ENCODE results near the gene PHF12. TPM values are rescaled to one million over a fixed set of nuclear protein-coding genes. Genes with fewer than 3 reads are reported as not detected.

PHF12 gene
- total RNA-seq, 3 donors from 2014 or later (not counting 1 experiment from before 2014, with no cell fraction given), result 163 to 177 (median 171) TPM

DNA sequence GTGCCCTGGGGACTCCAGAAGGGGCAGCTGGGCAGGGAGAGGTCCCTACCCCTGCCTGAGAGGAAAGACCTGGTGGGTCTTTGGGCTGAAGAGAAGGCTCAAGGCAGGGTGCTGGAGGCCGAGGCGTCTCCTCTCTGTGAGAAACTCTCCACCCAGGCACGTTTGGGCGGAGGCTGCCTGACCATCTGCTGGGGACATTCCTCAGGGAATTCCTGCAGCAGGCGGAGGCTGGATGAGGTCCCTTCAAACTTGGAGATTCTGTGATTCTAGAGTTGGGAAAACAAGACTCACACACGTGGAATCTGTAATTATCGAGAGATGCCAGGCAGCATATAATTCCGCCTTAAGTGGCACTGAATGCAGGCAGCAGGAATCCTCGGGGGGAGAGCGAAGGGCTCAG lies 21.1 kb upstream of the PHF12 start:
- H3K4me1 Mint-ChIP-seq, result peaks cover 0 to under 1% of the 10 kb centered on the region in 2 donors
- H3K36me3 ChIP-seq (ENCODE audit: control insufficient read depth, insufficient read depth, low read length), result no peaks in the 10 kb centered on the region
- ATAC-seq (no peak), DNase-seq (no peak)
- no peak overlapping the region for H3K27ac Mint-ChIP-seq
- H3K27me3 ChIP-seq (ENCODE audit: control insufficient read depth, insufficient read depth, low read length), result no peaks in the 10 kb centered on the region
- no peaks in the 10 kb centered on the region for H3K36me3 Mint-ChIP-seq
- H3K4me3 ChIP-seq (ENCODE audit: low read length), result no peak overlapping the region
- H3K4me3 Mint-ChIP-seq, result no peak overlapping the region
- peaks cover 0 to 3% of the 10 kb centered on the region in 2 donors for H3K27me3 Mint-ChIP-seq (ENCODE audit: low read depth in 2 of 2)
- peaks cover 6% of the 10 kb centered on the region for H3K4me1 ChIP-seq (ENCODE audit: control insufficient read depth, insufficient read depth, low read length)
- TF ChIP-seq, protein P1, sequence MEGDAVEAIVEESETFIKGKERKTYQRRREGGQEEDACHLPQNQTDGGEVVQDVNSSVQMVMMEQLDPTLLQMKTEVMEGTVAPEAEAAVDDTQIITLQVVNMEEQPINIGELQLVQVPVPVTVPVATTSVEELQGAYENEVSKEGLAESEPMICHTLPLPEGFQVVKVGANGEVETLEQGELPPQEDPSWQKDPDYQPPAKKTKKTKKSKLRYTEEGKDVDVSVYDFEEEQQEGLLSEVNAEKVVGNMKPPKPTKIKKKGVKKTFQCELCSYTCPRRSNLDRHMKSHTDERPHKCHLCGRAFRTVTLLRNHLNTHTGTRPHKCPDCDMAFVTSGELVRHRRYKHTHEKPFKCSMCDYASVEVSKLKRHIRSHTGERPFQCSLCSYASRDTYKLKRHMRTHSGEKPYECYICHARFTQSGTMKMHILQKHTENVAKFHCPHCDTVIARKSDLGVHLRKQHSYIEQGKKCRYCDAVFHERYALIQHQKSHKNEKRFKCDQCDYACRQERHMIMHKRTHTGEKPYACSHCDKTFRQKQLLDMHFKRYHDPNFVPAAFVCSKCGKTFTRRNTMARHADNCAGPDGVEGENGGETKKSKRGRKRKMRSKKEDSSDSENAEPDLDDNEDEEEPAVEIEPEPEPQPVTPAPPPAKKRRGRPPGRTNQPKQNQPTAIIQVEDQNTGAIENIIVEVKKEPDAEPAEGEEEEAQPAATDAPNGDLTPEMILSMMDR (IDR thresholded peaks at IDR 0.05), result no peak
- H3K9me3 Mint-ChIP-seq, result no peaks in the 10 kb centered on the region
- H3K9me3 ChIP-seq (ENCODE audit: control insufficient read depth, insufficient read depth, low read length), result no peaks in the 10 kb centered on the region
- H3K27ac ChIP-seq (ENCODE audit: low read length), result no peak overlapping the region
- intact Hi-C loops (cut with micrococcal nuclease), result no loop called here
- 88% methylated on average over 10 of the region's 10 CpGs for WGBS (ENCODE audit: insufficient coverage)

DNA sequence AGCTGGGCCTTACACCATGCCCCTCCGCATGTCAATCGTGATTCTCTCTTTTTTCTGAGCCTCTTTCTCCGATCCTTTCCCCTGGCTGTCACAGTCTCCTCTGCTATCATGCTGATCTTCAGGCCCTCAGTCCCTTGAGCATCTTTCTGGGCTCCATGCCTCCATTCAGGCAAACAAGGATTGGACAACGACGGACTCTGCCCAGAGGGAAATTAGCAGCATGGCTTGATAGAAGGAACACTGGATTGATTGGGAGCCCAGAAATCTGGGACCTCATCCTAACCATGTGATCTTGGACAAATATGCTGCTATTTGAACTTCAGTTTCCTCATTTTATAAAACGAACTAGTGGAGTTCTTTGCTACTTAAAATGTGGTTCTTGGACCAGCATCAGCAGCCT lies 19.6 kb upstream of the PHF12 start:
- peaks cover 10% of the 10 kb centered on the region for H3K4me1 ChIP-seq (ENCODE audit: control insufficient read depth, insufficient read depth, low read length)
- Mint-ChIP-seq H3K36me3 (no peaks in the 10 kb centered on the region), H3K4me1 (peaks cover 0 to 5% of the 10 kb centered on the region in 2 donors), H3K4me3 (no peak overlapping the region), H3K27ac (peak overlapping the region in 1 of 2 donors; percentile 1), H3K27me3 (ENCODE audit: low read depth in 2 of 2) (peaks cover 0 to 3% of the 10 kb centered on the region in 2 donors), H3K9me3 (no peaks in the 10 kb centered on the region)
- H3K4me3 ChIP-seq (ENCODE audit: low read length), result no peak overlapping the region
- no peak overlapping the region for H3K27ac ChIP-seq (ENCODE audit: low read length)
- no peaks in the 10 kb centered on the region for H3K27me3 ChIP-seq (ENCODE audit: control insufficient read depth, insufficient read depth, low read length)
- DNase-seq (no peak), ATAC-seq (no peak)
- no peaks in the 10 kb centered on the region for H3K9me3 ChIP-seq (ENCODE audit: control insufficient read depth, insufficient read depth, low read length)
- no peaks in the 10 kb centered on the region for H3K36me3 ChIP-seq (ENCODE audit: control insufficient read depth, insufficient read depth, low read length)
- WGBS (ENCODE audit: insufficient coverage), result 79% methylated on average over 6 of the region's 6 CpGs
- TF ChIP-seq, protein P1 (IDR thresholded peaks at IDR 0.05), result no peak
- intact Hi-C loops (cut with micrococcal nuclease), result no loop called here

GRCh38 chr17:28969706-28970393 lies 18.5 kb upstream of the PHF12 start:
- no peaks in the 10 kb centered on the region for H3K36me3 Mint-ChIP-seq
- Histone ChIP-seq H3K27ac (ENCODE audit: low read length) (no peak overlapping the region), H3K4me3 (ENCODE audit: low read length) (no peak overlapping the region), H3K36me3 (ENCODE audit: control insufficient read depth, insufficient read depth, low read length) (no peaks in the 10 kb centered on the region), H3K9me3 (ENCODE audit: control insufficient read depth, insufficient read depth, low read length) (no peaks in the 10 kb centered on the region), H3K4me1 (ENCODE audit: control insufficient read depth, insufficient read depth, low read length) (peaks cover 13% of the 10 kb centered on the region), H3K27me3 (ENCODE audit: control insufficient read depth, insufficient read depth, low read length) (no peaks in the 10 kb centered on the region)
- H3K27ac Mint-ChIP-seq, result peak overlapping the region in 1 of 2 donors; percentile 39
- intact Hi-C loops (cut with micrococcal nuclease), result no loop called here
- no peak overlapping the region for H3K4me3 Mint-ChIP-seq
- H3K27me3 Mint-ChIP-seq (ENCODE audit: low read depth in 2 of 2), result peaks cover 0 to 3% of the 10 kb centered on the region in 2 donors
- DNase-seq (no peak), ATAC-seq (no peak)
- peaks cover 0 to 5% of the 10 kb centered on the region in 2 donors for H3K4me1 Mint-ChIP-seq
- WGBS (ENCODE audit: insufficient coverage), result 87% methylated on average over 10 of the region's 12 CpGs
- H3K9me3 Mint-ChIP-seq, result no peaks in the 10 kb centered on the region
- TF ChIP-seq, protein P1 (IDR thresholded peaks at IDR 0.05), result no peak

DNA sequence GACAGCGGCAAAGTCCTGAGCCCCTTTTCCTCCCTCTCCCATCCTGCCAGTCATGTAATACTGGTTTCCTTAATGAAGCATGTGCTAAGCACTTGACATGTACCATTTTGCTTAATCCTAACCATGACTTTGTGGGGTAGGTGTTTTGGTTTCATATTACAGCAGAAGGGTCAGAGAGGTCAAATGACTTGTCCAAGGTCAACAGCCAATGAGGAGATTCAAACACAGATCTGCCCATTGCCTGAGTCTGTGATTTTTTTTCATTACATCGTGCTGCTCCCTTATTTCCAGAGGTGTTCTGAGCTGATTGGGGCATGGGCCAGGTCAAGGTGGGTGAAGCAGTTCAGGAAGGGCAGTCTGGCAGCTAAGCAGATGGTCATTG lies 17.6 kb upstream of the PHF12 start:
- no peaks in the 10 kb centered on the region for H3K27me3 ChIP-seq (ENCODE audit: control insufficient read depth, insufficient read depth, low read length)
- no peak overlapping the region for H3K4me3 ChIP-seq (ENCODE audit: low read length)
- no peak overlapping the region for H3K27ac ChIP-seq (ENCODE audit: low read length)
- Mint-ChIP-seq H3K27me3 (ENCODE audit: low read depth in 2 of 2) (peaks cover 2 to 5% of the 10 kb centered on the region in 2 donors), H3K4me1 (peaks cover 0 to 5% of the 10 kb centered on the region in 2 donors), H3K4me3 (no peak overlapping the region), H3K36me3 (no peaks in the 10 kb centered on the region), H3K9me3 (no peaks in the 10 kb centered on the region), H3K27ac (no peak overlapping the region)
- intact Hi-C loops (cut with micrococcal nuclease), result no loop called here
- DNase-seq (no peak), ATAC-seq (no peak)
- H3K36me3 ChIP-seq (ENCODE audit: control insufficient read depth, insufficient read depth, low read length), result no peaks in the 10 kb centered on the region
- TF ChIP-seq, protein P1 (IDR thresholded peaks at IDR 0.05), result no peak
- WGBS (ENCODE audit: insufficient coverage), result 65% methylated on average over 1 of the region's 2 CpGs
- no peaks in the 10 kb centered on the region for H3K9me3 ChIP-seq (ENCODE audit: control insufficient read depth, insufficient read depth, low read length)
- peaks cover 13% of the 10 kb centered on the region for H3K4me1 ChIP-seq (ENCODE audit: control insufficient read depth, insufficient read depth, low read length)

All from natural killer cell (primary cell).